Neuronal stem cell (in vitro differentiated cells): ENCODE data around the gene XK.

Experiments used
- DNase-seq: peaks from one replicate; pipeline ENCODE4 v3.0.0-alpha.2; 2013; ENCODE audit warnings: low spot score
- H2AFZ ChIP-seq: one replicate; pipeline ENCODE4 v1.6.1; 2013; ENCODE audit warnings: mild to moderate bottlenecking, low read length, inconsistent platforms
- H2AK5ac ChIP-seq: 2 replicates; pipeline ENCODE4 v1.6.1; 2013; ENCODE audit warnings: low read depth, mild to moderate bottlenecking, inconsistent platforms, low read length, moderate library complexity, mixed read lengths
- H2BK120ac ChIP-seq: 2 replicates; pipeline ENCODE4 v1.6.1; 2013; ENCODE audit warnings: low read depth, mild to moderate bottlenecking, inconsistent platforms, low read length, moderate library complexity, mixed read lengths
- H2BK12ac ChIP-seq: one replicate; pipeline ENCODE4 v1.6.1; 2013; ENCODE audit warnings: low read length, inconsistent platforms
- H2BK15ac ChIP-seq: 2 replicates; pipeline ENCODE4 v1.6.1; 2013; ENCODE audit warnings: mild to moderate bottlenecking, low read length, inconsistent platforms, mixed read lengths
- H2BK5ac ChIP-seq: one replicate; pipeline ENCODE4 v1.6.1; 2013; ENCODE audit warnings: inconsistent platforms, mild to moderate bottlenecking, low read length, moderate library complexity
- H3K14ac ChIP-seq: one replicate; pipeline ENCODE4 v1.6.1; 2013; ENCODE audit warnings: low read length, inconsistent platforms
- H3K18ac ChIP-seq: 2 replicates; pipeline ENCODE4 v1.6.1; 2013; ENCODE audit warnings: low read length, inconsistent platforms
- H3K23ac ChIP-seq: 2 replicates; pipeline ENCODE4 v1.6.1; 2013; ENCODE audit warnings: low read depth, mild to moderate bottlenecking, mixed read lengths, low read length, inconsistent platforms; ENCODE audit not compliant: poor library complexity
- H3K27ac ChIP-seq: replicated peaks from 3 replicates; pipeline ENCODE4 v1.5.1; 2013; ENCODE audit warnings: low read length, inconsistent platforms
- H3K27me3 ChIP-seq, 3 experiments: 2 replicates each; pipeline ENCODE4 v1.6.1; 2013; ENCODE audit warnings: low read length in 3 of 3, mild to moderate bottlenecking in 2 of 3, inconsistent platforms in 1 of 3, low read depth in 1 of 3, mixed read lengths in 1 of 3, moderate library complexity in 1 of 3; ENCODE audit not compliant: control insufficient read depth in 3 of 3, insufficient read depth in 3 of 3
- H3K36me3 ChIP-seq, 2 donors: replicated peaks in 1 of 2; 2 replicates each; pipeline ENCODE4 v1.6.1; 2013; ENCODE audit warnings: low read length in 2 of 2; ENCODE audit not compliant: control insufficient read depth in 2 of 2, insufficient read depth in 2 of 2
- H3K4ac ChIP-seq: 2 replicates; pipeline ENCODE4 v1.6.1; 2013; ENCODE audit warnings: inconsistent platforms, mild to moderate bottlenecking, low read length, moderate library complexity
- H3K4me1 ChIP-seq, 2 donors: 1 replicate in 1 of 2; 2 replicates in 1 of 2; pipeline ENCODE4 v1.6.1; 2013; ENCODE audit warnings: low read length in 2 of 2, low read depth in 1 of 2; ENCODE audit not compliant: control insufficient read depth in 2 of 2, insufficient read depth in 1 of 2
- H3K4me2 ChIP-seq: one replicate; pipeline ENCODE4 v1.6.1; 2013; ENCODE audit warnings: mild to moderate bottlenecking, low read length, inconsistent platforms; ENCODE audit not compliant: insufficient read depth, poor library complexity, severe bottlenecking
- H3K4me3 ChIP-seq, 2 donors: 2 replicates each; pipeline ENCODE4 v1.5.1; 2013; ENCODE audit warnings: low read length in 2 of 2, mild to moderate bottlenecking in 2 of 2, inconsistent platforms in 1 of 2, moderate library complexity in 1 of 2
- H3K79me1 ChIP-seq: one replicate; pipeline ENCODE4 v1.6.1; 2013; ENCODE audit warnings: low read depth, mild to moderate bottlenecking, inconsistent platforms, low read length, moderate library complexity
- H3K9ac ChIP-seq: one replicate; pipeline ENCODE4 v1.6.1; 2013; ENCODE audit warnings: mild to moderate bottlenecking, low read depth, low read length, inconsistent platforms; ENCODE audit not compliant: poor library complexity
- H3K9me3 ChIP-seq, 2 donors: replicated peaks in 1 of 2; 2 replicates each; pipeline versions ENCODE3 to v1.6.1; 2013; ENCODE audit warnings: low read length in 2 of 2, mild to moderate bottlenecking in 2 of 2, inconsistent platforms in 1 of 2, low read depth in 1 of 2, mixed read lengths in 1 of 2, moderate library complexity in 1 of 2; ENCODE audit not compliant: control insufficient read depth in 2 of 2, insufficient read depth in 1 of 2
- H4K8ac ChIP-seq: one replicate; pipeline ENCODE4 v1.6.1; 2013; ENCODE audit warnings: low read depth, mild to moderate bottlenecking, inconsistent platforms, low read length, moderate library complexity
- H4K91ac ChIP-seq: one replicate; pipeline ENCODE4 v1.6.1; 2013; ENCODE audit warnings: low read length, low read depth, mild to moderate bottlenecking, inconsistent platforms; ENCODE audit not compliant: poor library complexity
- WGBS, 2 donors: extraction: QIAGEN DNeasy Blood & Tissue Kit; methylation state at CpG; one replicate each; pipeline ENCODE4 v1.1.7; 2013; ENCODE audit warnings: missing lambda C conversion rate in 2 of 2, mixed read lengths in 1 of 2; ENCODE audit not compliant: insufficient read length in 2 of 2, insufficient replicate concordance in 1 of 2; ENCODE audit errors: extremely low coverage in 2 of 2; 5-methylcytosine and 5-hydroxymethylcytosine counted together

Gene XK

GRCh38 chrX:37662181-37662580 is 23.4 kb upstream of the XK start:
- DNase-seq: no peak
- H2BK5ac ChIP-seq: no peak overlapping the region
- no peak overlapping the region for H3K4me3 ChIP-seq
- H3K27ac ChIP-seq: no peak overlapping the region
- H4K8ac ChIP-seq: no peak overlapping the region
- no peak overlapping the region for H2BK12ac ChIP-seq
- H3K79me1 ChIP-seq: no peaks in the 10 kb centered on the region
- H2AK5ac ChIP-seq: no peak overlapping the region
- H2AFZ ChIP-seq: no peak overlapping the region
- no peak overlapping the region for H2BK15ac ChIP-seq
- no peak overlapping the region for H3K9ac ChIP-seq
- no peaks in the 10 kb centered on the region for H3K9me3 ChIP-seq
- no peak overlapping the region for H3K4ac ChIP-seq
- no peaks in the 10 kb centered on the region for H3K27me3 ChIP-seq
- H3K18ac ChIP-seq: no peak overlapping the region
- no peak overlapping the region for H4K91ac ChIP-seq
- no peaks in the 10 kb centered on the region for H3K36me3 ChIP-seq
- no peak overlapping the region for H3K23ac ChIP-seq
- H3K4me1 ChIP-seq: no peaks in the 10 kb centered on the region
- H3K4me2 ChIP-seq: no peak overlapping the region
- no CpG with 5 or more reads among the region's 4 CpGs for WGBS, 2 donors
- no peak overlapping the region for H2BK120ac ChIP-seq
- no peak overlapping the region for H3K14ac ChIP-seq

DNA sequence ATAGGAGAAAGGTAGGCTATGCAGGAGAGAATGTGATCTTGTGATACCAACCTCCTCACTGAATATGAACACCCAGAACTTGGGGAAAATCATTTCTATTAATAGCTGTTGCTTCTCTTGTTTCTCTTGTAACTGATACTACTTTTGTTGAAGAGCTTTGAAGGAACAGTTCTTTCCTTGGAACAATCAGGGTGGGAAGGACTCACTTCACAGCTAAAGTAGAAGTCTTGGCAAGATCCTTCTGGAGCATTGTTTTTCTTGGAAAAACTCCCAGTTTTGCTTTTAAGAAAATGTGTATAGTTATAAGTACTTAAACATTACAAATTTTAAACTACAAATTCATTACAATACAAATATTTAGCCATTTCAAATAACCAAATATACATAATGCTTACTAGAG is 19.1 kb upstream of the XK start:
- H3K9me3 ChIP-seq: no peaks in the 10 kb centered on the region
- no peak overlapping the region for H2BK12ac ChIP-seq
- H3K27ac ChIP-seq: no peak overlapping the region
- no peaks in the 10 kb centered on the region for H3K27me3 ChIP-seq
- H3K4me1 ChIP-seq: no peaks in the 10 kb centered on the region
- H2BK15ac ChIP-seq: no peak overlapping the region
- no peaks in the 10 kb centered on the region for H3K36me3 ChIP-seq
- H3K4me2 ChIP-seq: no peak overlapping the region
- H3K14ac ChIP-seq: no peak overlapping the region
- no peak overlapping the region for H3K4ac ChIP-seq
- H3K79me1 ChIP-seq: no peaks in the 10 kb centered on the region
- no peak for DNase-seq
- no peak overlapping the region for H3K4me3 ChIP-seq
- no peak overlapping the region for H3K18ac ChIP-seq
- no peak overlapping the region for H3K23ac ChIP-seq
- no peak overlapping the region for H2AK5ac ChIP-seq
- no peak overlapping the region for H2AFZ ChIP-seq
- no peak overlapping the region for H2BK120ac ChIP-seq
- H4K91ac ChIP-seq: no peak overlapping the region
- no peak overlapping the region for H2BK5ac ChIP-seq
- no peak overlapping the region for H4K8ac ChIP-seq
- H3K9ac ChIP-seq: no peak overlapping the region

DNA sequence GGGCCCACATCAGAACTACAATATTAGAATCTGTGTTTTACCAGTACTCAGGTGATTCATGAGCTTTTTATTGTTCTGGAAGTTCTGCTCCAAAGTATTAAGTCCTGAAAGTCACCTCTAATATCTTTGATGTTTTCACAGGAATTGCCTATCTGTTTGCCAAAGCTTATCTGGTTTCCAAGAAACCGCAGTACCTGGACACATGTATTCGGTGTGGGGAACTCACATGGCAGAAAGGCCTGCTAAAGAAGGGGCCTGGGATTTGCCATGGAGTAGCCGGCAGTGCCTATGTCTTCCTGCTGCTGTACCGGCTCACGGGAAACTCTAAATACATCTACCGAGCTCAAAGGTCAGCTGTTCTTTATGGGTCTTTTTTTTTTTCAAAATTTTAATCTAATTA is 18.4 kb upstream of the XK start:
- Histone ChIP-seq H3K27ac (no peak overlapping the region), H3K18ac (no peak overlapping the region), H2BK5ac (no peak overlapping the region), H3K36me3 (no peaks in the 10 kb centered on the region), H3K9me3 (no peaks in the 10 kb centered on the region), H2BK120ac (no peak overlapping the region), H3K79me1 (no peaks in the 10 kb centered on the region), H3K4me1 (no peaks in the 10 kb centered on the region), H4K8ac (no peak overlapping the region), H3K23ac (no peak overlapping the region), H3K4me2 (no peak overlapping the region), H4K91ac (no peak overlapping the region), H3K27me3 (no peaks in the 10 kb centered on the region), H2BK15ac (no peak overlapping the region), H2AK5ac (no peak overlapping the region), H3K14ac (no peak overlapping the region), H3K9ac (no peak overlapping the region), H2BK12ac (no peak overlapping the region), H3K4me3 (no peak overlapping the region), H2AFZ (no peak overlapping the region), H3K4ac (no peak overlapping the region)
- DNase-seq: no peak
- WGBS, 2 donors: no CpG with 5 or more reads among the region's 6 CpGs

- WGBS, 2 donors: no CpG with 5 or more reads among the region's 4 CpGs
- H3K4me1 ChIP-seq: no peaks in the 10 kb centered on the region
These were observed 13.0 kb upstream of the XK start for GRCh38 chrX:37672563-37672962.

More at GRCh38 chrX:37672563-37672962, 13.0 kb upstream of the XK start:
- Histone ChIP-seq H4K8ac (no peak overlapping the region), H3K36me3 (no peaks in the 10 kb centered on the region), H3K9ac (no peak overlapping the region), H3K14ac (no peak overlapping the region), H2BK5ac (no peak overlapping the region), H3K27ac (no peak overlapping the region), H2BK120ac (no peak overlapping the region), H3K9me3 (no peaks in the 10 kb centered on the region), H3K18ac (no peak overlapping the region), H3K27me3 (no peaks in the 10 kb centered on the region), H2AK5ac (no peak overlapping the region), H3K4me3 (no peak overlapping the region), H3K23ac (no peak overlapping the region), H2BK12ac (no peak overlapping the region), H2BK15ac (no peak overlapping the region), H4K91ac (no peak overlapping the region), H3K79me1 (no peaks in the 10 kb centered on the region), H2AFZ (no peak overlapping the region), H3K4me2 (no peak overlapping the region), H3K4ac (no peak overlapping the region)
- DNase-seq: no peak
